Measurements from ENCODE around the gene TM9SF1. TPM values are rescaled to one million over a fixed set of nuclear protein-coding genes. Genes with fewer than 3 reads are reported as not detected.

Gene TM9SF1
- total and polyA plus RNA-seq, 2 experiments from 2014 or later: 12.6 to 27.5 TPM

DNA sequence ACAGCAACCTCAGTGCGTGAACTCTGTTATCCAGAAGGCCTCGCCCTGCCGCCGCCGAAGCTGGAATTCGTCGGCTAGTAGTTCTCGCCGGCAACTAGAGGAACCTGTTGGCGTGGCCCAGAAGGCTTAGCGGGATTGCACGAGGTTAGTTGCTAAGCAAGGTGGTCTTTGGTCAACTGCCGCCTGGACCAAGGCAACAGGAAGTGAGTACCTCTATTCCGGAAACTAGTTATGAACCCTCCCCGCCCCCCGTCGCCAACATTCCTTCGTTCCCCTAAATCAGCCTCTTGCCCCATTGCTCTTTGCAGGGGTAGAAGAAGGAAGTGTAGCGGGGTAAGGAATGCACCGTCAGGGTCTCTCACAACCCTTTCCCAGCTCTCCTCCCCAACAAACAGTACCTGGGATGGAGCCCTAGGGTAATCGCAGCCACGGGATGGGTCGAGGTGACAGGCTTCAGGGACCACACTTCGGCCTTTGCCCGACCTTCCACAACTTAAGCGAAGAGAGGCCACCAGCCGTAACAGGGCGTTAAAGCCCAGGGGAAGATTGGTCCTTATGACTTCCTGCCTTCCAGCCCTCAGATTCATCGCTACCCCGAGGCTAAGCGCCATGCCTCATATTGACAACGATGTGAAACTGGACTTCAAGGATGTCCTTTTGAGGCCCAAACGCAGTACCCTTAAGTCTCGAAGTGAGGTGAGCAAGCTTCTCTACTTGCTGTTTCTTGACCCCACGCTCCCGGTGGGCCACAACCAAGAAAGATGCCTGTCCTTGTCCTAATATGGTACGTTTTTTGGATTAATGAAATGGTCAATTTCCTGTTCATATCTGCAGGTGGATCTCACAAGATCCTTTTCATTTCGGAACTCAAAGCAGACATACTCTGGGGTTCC, 37.6 kb upstream of the TM9SF1 start, which contains the start of gene GMPR2:
GMPR2 (plus strand) TSS at position 285 of the 893 bp plus-strand sequence; CDS start at position 610, 325 bp downstream.
- peaks cover 7% of the 10 kb centered on the region for H3K27me3 Mint-ChIP-seq (ENCODE audit: insufficient read depth, low read depth, poor library complexity)
- Histone ChIP-seq H3K4me2 (peak within 1 kb of the TSS; percentile 97), H4K20me1 (replicated peaks; ENCODE audit: insufficient read depth) (peaks cover 10% of the 10 kb centered on the region), H3K4me1 (ENCODE audit: insufficient read depth) (peaks cover 15% of the 10 kb centered on the region), H3K9me2 (ENCODE audit: insufficient read depth) (no peaks in the 10 kb centered on the region), H3K27me3 (ENCODE audit: insufficient read depth) (no peaks in the 10 kb centered on the region), H3K27ac (ENCODE audit: low read depth) (peak within 1 kb of the TSS; percentile 93), H3F3A (replicated peaks; ENCODE audit: low read depth) (peaks cover 7% of the 10 kb centered on the region; the same call in 1 of the 2 replicates), H3K79me2 (replicated peaks; ENCODE audit: insufficient read depth) (peaks cover 53% of the 10 kb centered on the region), H3K4me3 (peak within 1 kb of the TSS; percentile 81), H3K36me3 (ENCODE audit: insufficient read depth) (peaks cover 17% of the 10 kb centered on the region; the same call in 1 of the 2 replicates), H2AFZ (peak within 1 kb of the TSS; percentile 86)
- H3K4me1 Mint-ChIP-seq: peaks cover 17% of the 10 kb centered on the region
- DNase-seq (ENCODE audit: low spot score) (peak; percentile 94), ATAC-seq (peak; percentile 73)
- peak within 1 kb of the TSS; percentile 95 for H3K27ac Mint-ChIP-seq
- TF ChIP-seq ZNF462 (CRISPR knock-in tag; IDR thresholded peaks at IDR 0.05) (no peak), REST (IDR thresholded peaks at IDR 0.05; ENCODE audit: unreplicated experiment) (no peak), EZH2phosphoT487 (IDR thresholded peaks at IDR 0.05; ENCODE audit: unreplicated experiment) (no peak), JUNB (IDR thresholded peaks at IDR 0.05; ENCODE audit: unreplicated experiment) (no peak), CREB1 (CRISPR knock-in tag; IDR thresholded peaks at IDR 0.05; ENCODE audit: low read depth) (0 out of 2 replicates have a peak, but pooled peaks have one; percentile 1), ZNF114 (CRISPR knock-in tag; IDR thresholded peaks at IDR 0.05) (no peak), EZH2 (IDR thresholded peaks at IDR 0.05; ENCODE audit: low read depth, unreplicated experiment) (no peak), POLR2AphosphoS5 (IDR thresholded peaks at IDR 0.05; ENCODE audit: low read depth) (peak; percentile 68), ZNF331 (CRISPR knock-in tag; IDR thresholded peaks at IDR 0.05; ENCODE audit: low read depth) (no peak), ETS1 (IDR thresholded peaks at IDR 0.05) (no peak)
- peak within 1 kb of the TSS; percentile 91 for H3K4me3 Mint-ChIP-seq
- peaks cover 24% of the 10 kb centered on the region for H3K36me3 Mint-ChIP-seq (ENCODE audit: low read depth)
- no peaks in the 10 kb centered on the region for H3K9me3 Mint-ChIP-seq

Data from GM23338 (cell line).